HepG2 (cell line): ENCODE results near the gene ASAP2. TPM values are rescaled to one million over a fixed set of nuclear protein-coding genes. Genes with fewer than 3 reads are reported as not detected.

Experiments
- ARNTL ChIP-seq: sonication (generic); formaldehyde crosslinking; IDR thresholded peaks from 2 replicates; pipeline ENCODE4 v1.4.0; 2020; ENCODE audit warnings: mild to moderate bottlenecking, missing genetic modification reagents
- BHLHE40 ChIP-seq: IDR thresholded peaks from 2 replicates; pipeline ENCODE4 v1.6.1; 2011; ENCODE audit warnings: low read length, improper control_type of control experiment
- CAMTA2 ChIP-seq: sonication (generic); formaldehyde crosslinking; IDR thresholded peaks from 2 replicates; pipeline ENCODE4 v1.4.0; 2020; ENCODE audit warnings: mild to moderate bottlenecking, missing genetic modification reagents, borderline replicate concordance
- CHCHD3 ChIP-seq: sonication (generic); formaldehyde crosslinking; IDR thresholded peaks from 2 replicates; pipeline ENCODE4 v1.8.0; 2022; ENCODE audit warnings: mild to moderate bottlenecking, missing genetic modification reagents, moderate library complexity
- DPF2 ChIP-seq: sonication (generic); formaldehyde crosslinking; IDR thresholded peaks from 2 replicates; pipeline ENCODE4 v1.4.0; 2020; ENCODE audit warnings: mild to moderate bottlenecking, low read depth, missing genetic modification reagents, borderline replicate concordance
- EED ChIP-seq: sonication (generic); formaldehyde crosslinking; IDR thresholded peaks from 2 replicates; pipeline ENCODE4 v1.5.0; 2020; ENCODE audit warnings: mild to moderate bottlenecking, missing genetic modification reagents
- EP300 ChIP-seq, 3 experiments: sonication (generic) in 1 of 3; formaldehyde crosslinking in 1 of 3; IDR thresholded peaks; 2 replicates each; pipeline versions ENCODE4 v1.5.1 to v1.6.1; 2011 to 2020; ENCODE audit warnings: low read depth in 2 of 3, low read length in 2 of 3, borderline replicate concordance in 1 of 3, improper control_type of control experiment in 1 of 3, mild to moderate bottlenecking in 1 of 3, missing genetic modification reagents in 1 of 3, moderate library complexity in 1 of 3
- HIVEP1 ChIP-seq: sonication (generic); formaldehyde crosslinking; IDR thresholded peaks from 2 replicates; pipeline ENCODE4 v1.4.0; 2020; ENCODE audit warnings: mild to moderate bottlenecking, missing genetic modification reagents
- HNRNPLL ChIP-seq: fragments of 200-400 bp; formaldehyde crosslinking; IDR thresholded peaks from 2 replicates; pipeline ENCODE4 v1.6.1; 2017; ENCODE audit warnings: mild to moderate bottlenecking, low read depth, low read length; ENCODE audit not compliant: poor library complexity, severe bottlenecking
- MXD4 ChIP-seq: IDR thresholded peaks from 2 replicates; pipeline ENCODE4 v1.6.1; 2016; ENCODE audit warnings: mild to moderate bottlenecking, missing biosample characterization, missing genetic modification reagents
- MXI1 ChIP-seq: IDR thresholded peaks from 3 replicates; pipeline ENCODE4 v1.6.1; 2012; ENCODE audit warnings: low read depth, low read length, inconsistent platforms, borderline replicate concordance
- PATZ1 ChIP-seq: sonication (generic); formaldehyde crosslinking; IDR thresholded peaks from 2 replicates; pipeline ENCODE4 v1.4.0; 2020; ENCODE audit warnings: missing genetic modification reagents
- PHF8 ChIP-seq: sonication (generic); formaldehyde crosslinking; IDR thresholded peaks from 2 replicates; pipeline ENCODE4 v1.5.0; 2020; ENCODE audit warnings: missing genetic modification reagents
- SAFB2 ChIP-seq: sonication (generic); formaldehyde crosslinking; IDR thresholded peaks from 2 replicates; pipeline ENCODE4 v1.5.1; 2020; ENCODE audit warnings: missing genetic modification reagents, low read depth, mild to moderate bottlenecking, borderline replicate concordance
- SALL2 ChIP-seq: sonication (generic); formaldehyde crosslinking; IDR thresholded peaks from 2 replicates; pipeline ENCODE4 v1.8.1; 2023; ENCODE audit warnings: mild to moderate bottlenecking, missing genetic modification reagents, inconsistent platforms
- STAT5B ChIP-seq: sonication (generic); formaldehyde crosslinking; IDR thresholded peaks from 2 replicates; pipeline ENCODE4 v1.4.0; 2020; ENCODE audit warnings: missing genetic modification reagents
- TERF1 ChIP-seq: sonication (generic); formaldehyde crosslinking; IDR thresholded peaks from 2 replicates; pipeline ENCODE4 v1.8.0; 2022; ENCODE audit warnings: mild to moderate bottlenecking, missing genetic modification reagents, moderate library complexity
- XBP1 ChIP-seq: sonication (generic); formaldehyde crosslinking; IDR thresholded peaks from 2 replicates; pipeline ENCODE4 v1.5.0; 2020; ENCODE audit warnings: missing genetic modification reagents
- ZBTB46 ChIP-seq: sonication (generic); formaldehyde crosslinking; IDR thresholded peaks from 2 replicates; pipeline ENCODE4 v1.4.0; 2020; ENCODE audit warnings: mild to moderate bottlenecking, missing genetic modification reagents, borderline replicate concordance
- ZFP36 ChIP-seq: fragments of 150-350 bp; IDR thresholded peaks from 2 replicates; pipeline ENCODE4 v1.6.1; 2018; ENCODE audit warnings: borderline replicate concordance, low read length, low read depth; ENCODE audit not compliant: partially characterized antibody
- ZNF101 ChIP-seq: sonication (generic); formaldehyde crosslinking; IDR thresholded peaks from 2 replicates; pipeline ENCODE4 v1.4.0; 2020; ENCODE audit warnings: mild to moderate bottlenecking, low read depth, missing genetic modification reagents, borderline replicate concordance
- ZNF30 ChIP-seq: sonication (generic); formaldehyde crosslinking; IDR thresholded peaks from 2 replicates; pipeline ENCODE4 v1.5.0; 2020; ENCODE audit warnings: mild to moderate bottlenecking, missing genetic modification reagents
- ZNF543 ChIP-seq: sonication (generic); formaldehyde crosslinking; IDR thresholded peaks from 2 replicates; pipeline ENCODE4 v1.4.0; 2020; ENCODE audit warnings: mild to moderate bottlenecking, missing genetic modification reagents
- ZNF567 ChIP-seq: sonication (generic); formaldehyde crosslinking; IDR thresholded peaks from 2 replicates; pipeline ENCODE4 v1.8.1; 2023; ENCODE audit warnings: mild to moderate bottlenecking, missing genetic modification reagents, borderline replicate concordance
- polyA plus RNA-seq, 8 experiments: library from polyadenylated mRNA; depleted of rRNA in 3 of 8; stranded (reverse) in 7 of 8; unstranded in 1 of 8; fragments of >200 nt; fragmentation: Illumina TruSeq in 4 of 8; extraction: Trizol in 4 of 8; gene quantifications; 2 replicates each; pipeline versions ENCODE4 v1.2.1 to v1.2.3, GENCODE V29; 2011 to 2016; ENCODE audit warnings: low read depth in 4 of 8, missing spikeins in 1 of 8, mixed read lengths in 1 of 8; ENCODE audit not compliant: insufficient read depth in 1 of 8
- total RNA-seq, 5 experiments: library from RNA; depleted of rRNA; stranded (reverse); fragments of >200 nt; fragmentation: Illumina TruSeq; extraction: Trizol; gene quantifications; 2 replicates each; pipeline ENCODE4 v1.2.3, GENCODE V29; 2016; ENCODE audit warnings: low read depth in 1 of 5

ASAP2 gene
- total and polyA plus RNA-seq, 2 of the 13 experiments (the other 11 are each of a cell fraction or from before 2014, with no cell fraction given): 7.3 to 22.3 TPM

GRCh38 chr2:9336576-9337314 lies 130.1 kb downstream of the ASAP2 start (continued):
- peak; percentile 35 to 78; a peak in 2 of 4 replicates for TF ChIP-seq EP300 (IDR thresholded peaks at IDR 0.05; ENCODE audit: low read depth in 2 of 2, low read length in 2 of 2)
- TF ChIP-seq EP300 (CRISPR knock-in tag; IDR thresholded peaks at IDR 0.05; ENCODE audit: borderline replicate concordance): peak; percentile 29; the same call in 1 of the 2 replicates
- TF ChIP-seq TERF1 (CRISPR knock-in tag): no peak
- no peak for TF ChIP-seq MXI1
- 0 out of 2 replicates have a peak, but pooled peaks have one; percentile 47 for TF ChIP-seq SALL2
- no peak for TF ChIP-seq ZNF567 (CRISPR knock-in tag)
- TF ChIP-seq ZNF543 (CRISPR knock-in tag): peak; percentile 84
- no peak for TF ChIP-seq ZNF101 (CRISPR knock-in tag)
- TF ChIP-seq ZBTB46 (CRISPR knock-in tag): no peak
- no peak for TF ChIP-seq ZFP36
- TF ChIP-seq SAFB2 (CRISPR knock-in tag): peak; percentile 69; the same call in 1 of the 2 replicates
- TF ChIP-seq CHCHD3: no peak
- no peak for TF ChIP-seq XBP1 (CRISPR knock-in tag)
- no peak; the same call in 1 of the 2 replicates for TF ChIP-seq MXD4
- TF ChIP-seq EED (CRISPR knock-in tag): no peak
- TF ChIP-seq HNRNPLL: no peak
- TF ChIP-seq PATZ1 (CRISPR knock-in tag): peak; percentile 35; the same call in 1 of the 2 replicates
- peak; percentile 53 for TF ChIP-seq PHF8 (CRISPR knock-in tag)
- TF ChIP-seq CAMTA2 (CRISPR knock-in tag): no peak
- peak; percentile 57 for TF ChIP-seq HIVEP1 (CRISPR knock-in tag)
- no peak for TF ChIP-seq STAT5B (CRISPR knock-in tag)
- no peak; the same call in none of the 2 replicates for TF ChIP-seq ARNTL
- TF ChIP-seq DPF2: peak; percentile 63
- no peak for TF ChIP-seq ZNF30 (CRISPR knock-in tag)
- no peak for TF ChIP-seq BHLHE40
